HCEC 1CT (cell line): ENCODE data around the gene DRAXIN.

Experiments
- DNase-seq: peaks from one replicate; pipeline ENCODE4 v3.0.0-alpha.2; 2017

Gene DRAXIN

DNA sequence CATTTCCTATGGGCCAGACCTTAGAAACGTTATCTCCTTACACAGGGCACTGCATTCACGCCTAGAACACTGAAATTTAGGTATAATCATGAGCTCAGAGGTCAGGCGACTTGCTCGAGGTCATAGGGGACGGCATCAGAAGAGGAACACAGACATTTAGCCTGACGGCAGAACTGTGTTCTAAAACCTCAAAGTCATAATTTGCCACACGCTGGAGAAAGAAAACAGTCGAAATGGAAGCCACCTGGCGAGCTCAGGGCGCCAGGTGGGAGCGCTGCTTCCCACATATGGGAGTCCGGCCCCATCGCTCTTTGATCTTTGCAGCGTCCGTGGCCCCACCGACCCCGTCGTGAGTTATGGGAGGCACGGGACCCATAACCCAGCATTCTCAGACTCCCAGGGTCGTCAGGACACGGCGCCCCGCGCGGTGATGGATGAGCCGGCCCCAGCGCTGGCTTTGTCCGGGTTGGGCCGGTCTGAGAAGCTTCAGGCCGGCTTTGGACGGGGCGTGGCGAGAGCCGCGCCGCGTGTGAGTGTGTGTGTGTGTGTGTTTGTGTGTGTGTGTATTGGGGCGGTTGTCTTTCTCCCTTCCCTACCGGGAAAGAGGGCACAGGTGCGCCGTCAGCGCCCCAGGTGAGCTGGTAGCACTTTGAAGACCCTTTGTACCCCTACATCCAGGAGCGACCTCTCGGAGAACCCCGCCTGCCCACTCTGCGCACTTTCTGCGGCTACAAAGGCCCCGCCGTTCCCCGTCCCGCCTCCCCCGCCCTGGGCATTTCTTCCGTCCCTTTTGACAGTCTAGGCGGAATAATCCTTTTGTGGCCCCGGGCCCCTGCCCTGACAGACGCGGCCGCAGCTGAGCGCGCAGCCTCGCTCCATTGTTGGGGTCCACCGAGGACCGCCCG, 861 bp upstream of the DRAXIN start:
- DNase-seq, result no peak

DNA sequence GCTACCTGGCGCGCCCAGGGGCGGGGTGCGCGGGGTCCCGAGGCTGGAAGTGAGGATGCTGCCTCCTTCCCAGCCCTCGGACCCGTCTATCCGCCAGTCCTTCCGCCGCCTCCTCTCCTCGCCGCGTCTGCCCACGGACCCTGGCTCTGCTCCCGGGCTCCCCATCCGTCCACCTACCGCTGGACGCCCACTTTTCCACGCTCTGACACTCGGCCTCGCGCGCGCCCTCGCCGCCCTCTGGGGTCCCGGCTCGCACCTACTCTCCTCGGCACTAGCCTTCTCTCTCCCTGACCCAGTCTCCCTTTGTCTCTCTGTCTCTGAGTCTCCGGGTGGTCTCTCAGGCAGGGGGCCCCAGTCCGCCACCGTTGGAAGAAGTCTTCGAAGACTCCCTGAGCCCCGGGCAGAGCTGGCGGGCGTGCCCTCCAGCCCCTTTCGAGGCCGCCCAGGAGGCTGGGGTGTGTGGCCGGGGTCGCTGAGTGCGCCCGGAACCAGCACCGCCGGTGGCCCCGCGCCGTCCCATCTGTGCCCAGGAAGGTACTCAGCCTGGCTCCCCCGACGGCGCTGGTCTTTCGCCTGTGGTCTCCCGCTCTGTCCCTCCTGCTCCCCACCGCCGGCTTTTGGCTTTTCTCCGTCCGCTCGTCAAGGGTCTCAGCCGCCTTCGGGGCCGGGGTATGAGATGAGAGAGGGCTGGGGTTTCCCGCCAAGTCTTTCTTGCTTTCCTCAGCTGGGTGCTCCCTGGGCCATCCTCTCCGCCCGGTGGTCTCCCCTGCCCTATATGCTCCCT, 610 bp downstream of the DRAXIN start:
- DNase-seq, result no peak

DNA sequence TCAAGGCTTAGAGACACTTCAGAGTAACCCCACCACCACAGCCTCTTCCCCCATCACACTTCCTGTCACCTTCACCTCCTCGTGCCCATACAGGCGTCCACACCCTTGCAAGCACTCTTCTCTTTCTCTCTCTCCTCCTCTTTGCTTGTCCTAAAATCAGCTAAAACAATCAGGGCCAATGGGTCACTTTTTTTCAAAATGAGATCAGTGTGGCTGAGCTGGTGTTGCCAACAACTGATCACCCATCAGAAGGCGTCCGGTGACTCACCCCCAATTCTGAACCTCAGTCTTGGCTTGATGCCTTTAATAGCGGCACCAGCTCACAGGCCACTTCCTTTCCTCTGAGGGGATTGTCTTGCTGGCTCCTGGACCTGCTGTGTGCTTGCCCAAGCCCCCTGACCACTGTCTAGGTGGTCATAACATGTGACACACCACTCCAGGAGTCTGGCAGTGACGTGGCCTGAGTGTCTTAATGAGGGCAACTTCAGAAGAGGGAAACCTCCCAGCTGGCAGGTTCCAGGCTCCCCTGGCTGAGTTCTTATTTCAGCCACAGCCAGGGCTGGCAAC, 1.6 kb downstream of the DRAXIN start:
- peak; percentile 84 for DNase-seq

DNA sequence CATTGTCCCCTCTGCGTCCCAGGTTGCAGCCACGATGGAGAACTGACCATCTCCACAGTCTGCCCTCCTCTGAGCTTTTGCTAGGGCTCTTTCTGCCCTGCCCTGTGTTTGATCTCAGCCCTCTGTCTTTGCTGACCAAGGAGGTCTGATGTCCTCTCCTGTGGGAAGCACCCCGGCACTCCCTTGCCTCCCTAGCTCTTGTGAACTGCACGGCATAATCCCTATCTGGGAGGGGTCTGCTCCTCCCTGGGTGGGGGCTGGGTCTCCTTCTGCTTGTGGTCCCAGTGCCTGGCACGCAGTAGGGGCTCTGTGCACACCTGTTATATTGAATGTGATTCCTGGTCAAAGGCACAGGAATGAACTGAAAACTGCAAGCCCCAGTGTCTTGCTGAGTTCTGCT, 2.4 kb downstream of the DRAXIN start:
- no peak for DNase-seq

DNA sequence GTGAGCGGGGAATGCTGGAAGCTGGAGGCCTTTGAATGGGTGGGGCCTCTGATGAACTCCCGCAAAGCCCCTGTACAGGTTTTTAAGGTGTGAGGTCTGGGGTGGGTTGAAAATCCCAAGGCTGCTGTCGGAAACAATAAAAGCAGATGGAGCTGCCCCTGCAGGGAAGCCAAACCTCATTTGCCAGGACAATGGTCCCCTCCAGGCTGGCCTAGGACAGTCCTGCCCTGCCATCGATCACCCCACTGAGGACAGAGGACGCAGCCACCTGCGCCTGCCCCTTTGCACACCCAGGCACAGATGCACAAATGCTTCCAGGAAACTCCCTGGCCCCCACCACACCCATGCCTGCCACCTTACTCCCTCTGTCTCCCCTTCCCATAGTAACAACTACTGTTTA, 4.4 kb downstream of the DRAXIN start:
- no peak for DNase-seq

DNA sequence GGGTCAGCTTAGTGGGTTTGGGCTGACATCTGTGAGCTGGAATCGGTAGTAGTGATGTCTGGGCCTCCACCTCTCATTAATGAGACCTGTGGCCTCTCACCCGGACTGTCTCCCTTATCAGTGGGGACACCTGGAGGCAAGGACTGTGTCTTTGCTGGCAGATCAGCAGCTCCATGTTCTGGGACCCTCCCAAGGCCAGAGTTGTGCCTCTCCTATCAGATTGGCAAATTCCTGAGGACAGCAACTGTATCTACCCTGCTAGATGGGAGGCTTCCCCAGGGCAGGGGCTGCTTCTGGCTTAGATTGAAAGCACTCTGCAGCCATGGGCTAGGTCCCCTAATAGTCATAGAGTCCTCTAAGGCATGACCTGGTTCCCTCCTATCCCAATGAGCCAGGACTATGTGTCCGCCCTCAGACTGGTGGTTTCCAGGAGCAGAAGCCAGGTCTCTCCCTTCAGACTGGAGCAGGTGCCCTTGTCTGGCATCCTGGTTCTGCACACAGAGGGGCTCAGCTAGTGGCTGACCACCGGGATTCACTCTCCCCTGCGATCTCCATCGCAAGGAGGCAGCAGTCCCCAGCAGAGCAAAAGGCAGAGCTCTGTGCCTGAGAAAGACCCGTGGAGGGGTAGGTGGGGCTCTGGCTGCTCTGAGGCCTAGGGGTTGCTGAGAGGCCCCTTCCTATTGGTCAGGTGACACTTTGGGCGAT, 5.8 kb downstream of the DRAXIN start:
- no peak for DNase-seq

DNA sequence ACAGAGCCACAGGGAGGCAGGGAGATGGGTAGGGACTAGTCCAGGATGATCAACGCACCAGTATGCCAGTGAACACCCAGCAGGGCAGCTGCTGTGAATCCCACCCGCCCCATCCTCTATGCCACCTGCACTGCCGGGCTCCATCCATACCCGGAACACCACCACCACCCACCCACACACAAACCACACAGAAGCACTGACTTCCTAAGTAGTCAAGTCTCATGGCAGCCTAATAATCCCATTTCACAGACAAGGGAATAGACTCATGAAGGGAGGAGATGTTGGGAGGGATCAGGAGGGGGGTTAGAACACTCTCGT, 6.3 kb downstream of the DRAXIN start:
- no peak for DNase-seq

DNA sequence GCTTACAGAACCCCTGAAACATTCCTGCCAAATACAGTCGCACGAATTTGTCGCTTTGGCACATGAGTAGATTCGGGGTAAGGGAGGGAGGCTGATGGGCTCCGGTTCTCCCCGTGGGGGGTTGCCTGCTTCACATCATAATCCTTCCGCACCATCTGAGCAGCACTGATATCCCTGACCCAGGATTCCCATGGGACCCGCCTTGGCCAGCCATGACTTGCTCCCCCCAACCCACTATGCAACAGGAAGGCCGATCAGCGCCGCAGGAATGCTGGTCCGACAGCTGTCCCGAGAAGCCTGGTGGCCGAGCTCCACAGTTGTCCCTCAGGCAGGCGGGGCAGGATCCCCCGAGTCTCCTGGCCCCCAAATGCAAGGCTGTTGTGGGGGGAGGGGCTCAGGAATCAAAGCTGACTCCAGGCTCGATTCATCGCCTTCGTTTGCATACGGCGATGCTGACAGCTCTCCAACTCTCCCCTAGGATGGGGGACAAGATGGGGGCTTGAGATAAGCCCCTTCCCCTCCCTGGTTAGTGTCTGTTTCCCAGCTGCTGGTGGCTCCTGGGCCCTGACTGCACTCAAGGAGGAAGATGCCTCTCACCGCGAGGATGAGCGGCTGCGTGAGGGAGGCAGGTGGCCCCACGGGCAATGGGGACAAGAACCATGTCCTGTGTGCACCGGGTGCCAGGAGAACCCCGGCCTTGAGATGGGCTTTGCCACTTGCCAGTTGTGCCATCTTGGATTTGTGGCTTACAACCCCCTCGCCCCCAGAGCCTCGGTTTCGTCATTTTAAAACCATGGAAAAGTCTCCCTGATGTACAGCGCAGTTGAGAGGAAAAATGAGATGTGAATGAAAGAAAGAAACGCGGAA, 9.3 kb downstream of the DRAXIN start:
- DNase-seq, result no peak

DNA sequence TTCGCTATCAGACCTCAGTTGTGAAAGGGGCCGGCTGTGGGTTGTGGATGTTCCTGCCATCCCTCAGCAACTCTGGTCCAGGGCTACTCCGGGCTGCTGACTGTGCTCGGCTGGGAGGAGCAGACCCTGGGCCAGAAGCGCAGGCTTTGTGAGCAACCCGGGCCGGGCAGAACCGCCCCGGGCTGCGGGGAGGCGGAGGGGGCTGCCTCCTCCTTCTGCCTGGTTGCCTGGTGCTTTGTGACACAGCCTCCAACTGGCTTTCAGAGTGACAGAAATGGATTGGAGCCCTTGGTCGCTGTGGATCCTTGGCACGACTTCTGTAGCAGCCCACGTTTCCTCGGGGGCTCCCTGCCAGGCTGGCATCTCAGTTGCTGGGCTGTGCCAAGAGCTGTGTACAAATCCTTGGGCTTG, 10.0 kb downstream of the DRAXIN start:
- no peak for DNase-seq

DNA sequence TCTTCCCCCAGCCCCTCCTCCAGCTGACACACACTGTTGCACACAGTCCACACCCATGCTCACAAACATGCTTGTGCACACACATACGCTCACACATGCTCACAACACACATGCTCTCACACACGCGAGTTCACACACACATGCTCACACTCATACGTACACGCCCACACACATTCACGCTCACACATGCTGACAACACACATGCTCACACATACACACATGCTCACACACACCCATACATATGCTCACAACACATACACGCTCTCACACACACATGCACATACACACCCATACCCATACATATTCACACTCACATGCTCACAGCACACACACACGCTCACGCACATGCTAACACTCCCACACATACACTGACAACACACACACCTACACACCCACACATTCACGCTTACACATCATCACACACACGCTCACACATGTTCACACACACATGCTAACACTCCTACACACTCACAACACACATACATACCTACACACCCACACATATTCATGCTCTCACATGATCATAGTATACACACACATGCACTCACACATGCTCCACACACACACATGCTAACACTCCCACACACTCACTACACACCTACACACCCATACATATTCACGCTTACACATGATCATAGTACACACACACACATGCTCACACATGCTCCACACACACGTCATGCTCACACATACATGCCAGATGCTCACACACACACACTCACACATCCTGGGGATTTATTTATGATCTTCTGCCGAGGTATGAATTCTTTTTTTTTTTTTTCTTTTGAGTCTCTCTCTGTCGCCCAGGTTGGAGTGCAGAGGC, 10.7 kb downstream of the DRAXIN start:
- DNase-seq, result no peak

DNA sequence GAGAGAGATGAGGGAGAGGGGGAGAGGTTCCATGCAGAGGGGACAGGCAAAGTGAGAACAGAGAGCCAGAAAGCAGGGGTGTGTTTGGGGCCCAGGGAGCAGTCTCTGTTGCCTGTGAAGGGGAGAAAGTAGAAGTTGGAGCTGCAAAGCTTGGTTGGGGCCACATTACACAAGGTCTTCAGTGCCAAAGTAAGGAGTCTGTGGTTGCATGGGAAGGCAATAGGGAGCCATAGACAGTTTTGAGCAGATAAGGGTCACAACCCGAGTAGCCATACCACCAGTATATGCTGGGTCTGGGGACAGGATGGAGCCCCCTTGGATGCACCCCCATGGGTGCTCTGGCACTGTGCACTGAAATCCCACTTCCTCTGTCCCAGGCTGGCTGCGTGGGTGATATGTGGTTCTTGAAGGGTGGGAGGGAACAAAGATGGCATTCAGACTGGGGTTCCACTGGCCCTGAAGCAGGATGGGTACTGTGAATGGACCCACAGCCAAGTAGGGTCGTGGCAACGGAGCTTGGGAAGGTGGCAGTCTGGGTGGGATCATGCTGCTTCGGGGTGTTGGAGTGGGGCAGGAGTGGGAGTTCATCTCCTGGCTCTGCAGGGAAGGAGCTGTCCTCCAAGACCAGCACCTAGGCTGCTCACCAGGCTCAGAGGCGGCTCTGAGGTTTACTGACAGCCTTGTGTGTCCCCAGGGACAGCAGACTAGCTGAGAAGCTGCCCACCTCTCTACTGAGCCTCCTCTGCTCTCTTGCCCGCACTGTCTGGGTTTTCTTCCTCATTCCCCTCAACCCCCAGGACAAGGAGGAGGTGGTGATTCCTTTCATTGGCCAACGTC, 12.1 kb downstream of the DRAXIN start:
- DNase-seq, result no peak

DNA sequence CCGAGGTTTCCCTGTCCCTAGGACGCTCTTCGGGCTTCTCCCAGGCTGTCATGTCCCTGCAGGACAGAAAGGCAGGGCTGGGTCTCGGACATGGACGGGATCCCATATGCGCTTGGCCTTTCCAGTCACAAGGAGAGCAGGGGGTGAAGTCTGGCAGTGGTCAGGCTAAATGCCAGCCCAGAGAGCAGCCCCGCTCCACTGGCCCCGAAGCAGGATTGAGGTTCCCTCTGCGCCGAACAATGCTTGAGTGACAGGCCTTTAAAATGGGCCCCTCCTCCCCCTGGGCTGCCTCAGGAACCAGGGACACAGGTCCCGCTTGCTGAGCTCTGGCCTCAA, 12.7 kb downstream of the DRAXIN start:
- no peak for DNase-seq

DNA sequence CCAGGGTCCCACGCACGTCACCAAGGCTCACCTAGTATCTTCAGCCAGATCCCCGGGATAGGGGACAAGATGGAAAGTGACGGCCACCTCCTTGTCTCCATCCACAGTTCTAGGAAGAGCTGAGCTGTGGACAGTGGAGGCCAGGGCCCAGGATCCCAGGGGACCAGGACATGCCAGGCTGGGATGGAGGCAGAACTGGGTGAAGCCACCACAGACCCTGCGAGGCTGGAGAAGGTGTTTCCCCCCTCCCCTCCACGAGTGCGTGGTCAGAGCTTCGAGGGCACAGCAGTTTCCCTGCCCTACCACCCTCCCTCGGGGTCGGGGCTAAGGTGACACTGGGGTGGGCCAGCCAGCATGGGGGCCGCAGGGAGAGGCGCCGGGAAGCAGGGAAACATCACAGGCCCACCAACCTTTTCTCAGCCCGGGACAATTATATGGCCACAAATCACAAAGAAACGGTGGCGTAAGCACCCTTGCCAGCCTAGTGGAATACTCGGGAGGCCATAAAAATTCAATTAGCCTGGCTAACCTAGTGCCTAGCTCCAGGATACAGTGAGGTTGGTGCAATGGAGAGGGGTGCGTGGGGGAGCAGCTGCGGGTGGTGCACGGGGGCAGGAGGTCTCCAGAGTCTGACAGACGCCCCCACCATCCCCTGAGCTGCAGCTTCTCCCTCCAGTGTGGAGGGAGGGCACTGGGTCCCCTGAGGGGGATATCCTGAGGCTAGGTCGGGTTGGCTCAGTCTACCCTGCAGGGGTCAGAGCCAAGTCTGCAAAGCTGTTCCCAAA, 13.4 kb downstream of the DRAXIN start:
- no peak for DNase-seq

DNA sequence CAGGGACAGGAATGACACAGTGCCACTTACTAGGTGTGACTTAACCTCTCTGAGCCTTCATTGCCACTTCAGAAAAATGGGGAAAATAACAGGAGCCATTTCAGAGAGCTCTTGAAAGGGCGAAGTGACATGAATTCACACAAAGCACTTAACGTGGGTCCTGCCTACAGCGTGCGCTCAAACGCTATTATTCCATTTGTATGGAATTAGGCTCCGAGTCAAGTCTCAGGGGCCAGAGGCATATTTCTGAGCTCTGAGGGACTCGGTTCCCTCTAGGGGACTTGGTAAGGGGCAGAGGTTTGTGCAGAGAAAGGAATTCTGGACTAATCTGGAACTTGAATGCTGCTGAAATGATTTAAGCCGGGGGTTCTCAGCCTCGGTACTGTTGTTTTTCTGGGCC, 14.1 kb downstream of the DRAXIN start:
- no peak for DNase-seq

DNA sequence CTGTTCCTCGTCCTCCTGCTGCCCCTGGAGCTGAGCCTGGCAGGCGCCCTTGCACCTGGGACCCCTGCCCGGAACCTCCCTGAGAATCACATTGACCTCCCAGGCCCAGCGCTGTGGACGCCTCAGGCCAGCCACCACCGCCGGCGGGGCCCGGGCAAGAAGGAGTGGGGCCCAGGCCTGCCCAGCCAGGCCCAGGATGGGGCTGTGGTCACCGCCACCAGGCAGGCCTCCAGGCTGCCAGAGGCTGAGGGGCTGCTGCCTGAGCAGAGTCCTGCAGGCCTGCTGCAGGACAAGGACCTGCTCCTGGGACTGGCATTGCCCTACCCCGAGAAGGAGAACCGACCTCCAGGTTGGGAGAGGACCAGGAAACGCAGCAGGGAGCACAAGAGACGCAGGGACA, 14.8 kb downstream of the DRAXIN start:
- DNase-seq, result no peak

DNA sequence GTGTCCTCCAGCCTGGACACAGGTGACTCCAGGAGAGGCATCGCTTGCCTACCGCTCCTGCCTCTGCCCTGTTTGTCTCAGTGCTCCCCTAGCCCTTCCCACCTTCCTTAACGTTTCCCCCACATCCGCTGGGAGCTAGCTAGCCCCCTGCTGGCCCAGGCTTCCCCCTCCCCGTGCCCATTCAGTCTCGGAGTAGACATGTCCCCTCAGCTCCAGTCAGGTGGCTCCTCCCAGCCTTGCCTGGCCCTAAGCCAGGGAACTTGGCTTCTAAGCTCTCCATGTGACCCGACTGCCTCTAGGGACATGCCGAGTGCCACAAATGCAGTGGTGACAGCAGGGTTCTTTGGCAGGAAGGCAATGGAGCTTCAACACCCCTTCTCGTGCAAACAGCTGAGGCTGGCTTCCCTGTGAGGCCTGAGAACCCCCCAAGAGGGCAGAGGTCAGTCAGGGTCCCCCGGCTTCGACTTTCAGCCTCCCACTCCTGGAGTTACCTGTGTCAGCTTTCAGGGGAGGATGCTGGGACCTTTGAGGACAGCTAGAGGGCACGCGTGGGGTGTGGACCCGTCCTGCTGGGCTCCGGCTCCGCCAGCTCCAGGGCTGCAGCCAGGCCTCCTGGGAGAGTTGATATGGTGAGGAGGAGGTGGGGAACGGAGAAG, 16.2 kb downstream of the DRAXIN start:
- DNase-seq, result no peak

DNA sequence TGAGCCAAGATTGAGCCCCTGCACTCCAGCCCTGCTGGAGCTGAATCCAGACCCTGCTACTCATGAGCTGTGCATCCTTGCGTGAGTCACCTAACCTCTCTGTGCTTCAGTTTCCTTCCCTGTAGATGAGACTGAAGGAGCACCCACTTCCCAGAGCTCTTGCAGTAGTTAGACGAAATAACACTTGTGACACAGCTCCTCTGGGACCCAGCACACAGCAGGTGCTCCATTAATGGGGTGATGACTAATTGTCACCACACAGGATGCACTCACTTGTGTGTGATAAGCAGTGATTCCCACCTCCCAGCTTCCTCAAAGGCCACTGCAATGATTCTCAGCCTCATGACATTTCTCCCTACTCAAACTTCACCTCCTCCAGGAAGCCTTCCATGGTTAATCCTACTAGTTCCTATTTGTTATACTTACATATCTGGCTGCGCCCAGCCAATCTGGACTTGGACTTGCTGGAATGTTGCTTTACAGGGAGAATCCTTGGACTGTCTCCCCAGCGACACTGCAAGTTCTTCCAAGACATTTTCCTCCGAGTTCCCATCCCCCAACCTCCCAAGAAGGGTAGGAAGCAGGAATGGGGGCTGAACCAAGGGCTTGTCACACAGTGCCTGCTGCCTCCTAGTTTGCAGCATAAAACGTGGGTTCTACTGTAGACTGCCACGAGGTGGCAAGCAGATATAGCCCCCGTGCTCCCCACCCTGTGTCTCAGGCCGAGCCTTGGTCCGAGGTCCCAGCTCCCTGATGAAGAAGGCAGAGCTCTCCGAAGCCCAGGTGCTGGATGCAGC, 17.2 kb downstream of the DRAXIN start:
- DNase-seq, result no peak

DNA sequence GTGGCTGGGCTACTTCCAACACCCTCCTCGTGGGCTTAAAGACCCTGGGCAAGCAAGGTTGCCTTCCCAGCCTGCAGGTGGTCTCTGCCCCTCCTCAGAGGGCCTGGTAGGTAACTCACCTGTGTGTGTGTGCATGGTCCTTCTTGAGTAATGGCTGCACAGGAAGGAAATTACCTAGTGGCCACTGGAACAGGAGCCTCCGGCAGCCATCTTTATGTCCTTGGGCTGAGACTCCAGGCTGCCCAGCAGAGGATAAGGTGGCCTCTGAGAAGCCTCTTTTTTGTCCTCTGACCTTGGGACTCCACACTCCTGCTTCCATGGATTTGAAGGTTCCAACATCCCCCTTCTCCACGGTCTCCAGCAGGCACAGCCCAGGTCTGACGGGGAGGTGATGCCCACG, 20.0 kb downstream of the DRAXIN start:
- no peak for DNase-seq
